ENCODE measurements around the gene TLX3.

TLX3 gene

DNA sequence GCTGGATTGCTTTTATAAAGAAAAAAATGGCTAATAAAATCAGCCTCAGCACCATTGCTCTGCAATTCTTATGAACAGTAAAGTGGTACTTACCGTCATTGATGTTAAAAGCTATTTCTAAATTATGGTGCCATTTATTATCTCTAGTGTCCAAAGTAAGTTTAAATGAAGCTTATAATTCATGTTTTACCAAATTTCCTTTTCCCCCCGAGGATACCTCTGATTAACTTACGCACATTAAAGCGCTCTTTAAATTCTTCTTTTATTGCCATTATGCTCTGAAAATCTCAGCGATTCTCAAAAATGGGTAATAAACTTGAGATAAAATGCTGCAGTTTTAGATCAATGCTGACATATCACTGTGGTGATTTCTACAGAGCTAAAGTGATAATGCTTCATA is 13.5 kb downstream of the TLX3 start:
- TF ChIP-seq, protein P1, sequence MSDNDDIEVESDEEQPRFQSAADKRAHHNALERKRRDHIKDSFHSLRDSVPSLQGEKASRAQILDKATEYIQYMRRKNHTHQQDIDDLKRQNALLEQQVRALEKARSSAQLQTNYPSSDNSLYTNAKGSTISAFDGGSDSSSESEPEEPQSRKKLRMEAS (IDR thresholded peaks at IDR 0.05; ENCODE audit: low read depth, low read length): no peak
- TF ChIP-seq, protein P2, sequence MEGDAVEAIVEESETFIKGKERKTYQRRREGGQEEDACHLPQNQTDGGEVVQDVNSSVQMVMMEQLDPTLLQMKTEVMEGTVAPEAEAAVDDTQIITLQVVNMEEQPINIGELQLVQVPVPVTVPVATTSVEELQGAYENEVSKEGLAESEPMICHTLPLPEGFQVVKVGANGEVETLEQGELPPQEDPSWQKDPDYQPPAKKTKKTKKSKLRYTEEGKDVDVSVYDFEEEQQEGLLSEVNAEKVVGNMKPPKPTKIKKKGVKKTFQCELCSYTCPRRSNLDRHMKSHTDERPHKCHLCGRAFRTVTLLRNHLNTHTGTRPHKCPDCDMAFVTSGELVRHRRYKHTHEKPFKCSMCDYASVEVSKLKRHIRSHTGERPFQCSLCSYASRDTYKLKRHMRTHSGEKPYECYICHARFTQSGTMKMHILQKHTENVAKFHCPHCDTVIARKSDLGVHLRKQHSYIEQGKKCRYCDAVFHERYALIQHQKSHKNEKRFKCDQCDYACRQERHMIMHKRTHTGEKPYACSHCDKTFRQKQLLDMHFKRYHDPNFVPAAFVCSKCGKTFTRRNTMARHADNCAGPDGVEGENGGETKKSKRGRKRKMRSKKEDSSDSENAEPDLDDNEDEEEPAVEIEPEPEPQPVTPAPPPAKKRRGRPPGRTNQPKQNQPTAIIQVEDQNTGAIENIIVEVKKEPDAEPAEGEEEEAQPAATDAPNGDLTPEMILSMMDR (IDR thresholded peaks at IDR 0.05; ENCODE audit: low read depth, low read length): no peak
- no peak for TF ChIP-seq POLR2A (IDR thresholded peaks at IDR 0.05; ENCODE audit: extremely low read depth, insufficient read length)
- TF ChIP-seq MYC (IDR thresholded peaks at IDR 0.05; ENCODE audit: low read depth, low read length): no peak
- no peak for DNase-seq (ENCODE audit: low read depth)
- H3K4me3 ChIP-seq (ENCODE audit: low read depth, low read length): no peak overlapping the region

DNA sequence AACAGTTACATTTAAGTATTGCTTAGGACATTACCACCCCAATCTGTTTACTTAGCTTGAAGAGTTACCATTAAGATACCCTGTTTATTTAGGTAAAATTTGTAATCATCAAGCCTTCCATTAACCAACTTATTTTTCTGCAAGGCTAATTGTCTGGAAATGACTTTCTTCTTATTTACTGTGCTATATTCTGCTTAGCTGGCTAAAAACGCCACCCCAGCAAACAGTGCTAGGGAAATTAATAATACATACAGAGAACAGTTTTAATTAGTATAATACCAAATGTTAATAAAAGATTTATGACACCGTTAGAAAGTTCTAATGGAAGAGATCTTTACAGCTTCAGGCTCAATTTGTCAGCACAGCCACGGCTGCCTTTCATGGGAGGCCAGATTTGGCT is 14.0 kb downstream of the TLX3 start:
- DNase-seq (ENCODE audit: low read depth): no peak
- TF ChIP-seq POLR2A (IDR thresholded peaks at IDR 0.05; ENCODE audit: extremely low read depth, insufficient read length) (no peak), MYC (IDR thresholded peaks at IDR 0.05; ENCODE audit: low read depth, low read length) (no peak)
- TF ChIP-seq, protein P2 (IDR thresholded peaks at IDR 0.05; ENCODE audit: low read depth, low read length): no peak
- TF ChIP-seq, protein P1 (IDR thresholded peaks at IDR 0.05; ENCODE audit: low read depth, low read length): no peak

DNA sequence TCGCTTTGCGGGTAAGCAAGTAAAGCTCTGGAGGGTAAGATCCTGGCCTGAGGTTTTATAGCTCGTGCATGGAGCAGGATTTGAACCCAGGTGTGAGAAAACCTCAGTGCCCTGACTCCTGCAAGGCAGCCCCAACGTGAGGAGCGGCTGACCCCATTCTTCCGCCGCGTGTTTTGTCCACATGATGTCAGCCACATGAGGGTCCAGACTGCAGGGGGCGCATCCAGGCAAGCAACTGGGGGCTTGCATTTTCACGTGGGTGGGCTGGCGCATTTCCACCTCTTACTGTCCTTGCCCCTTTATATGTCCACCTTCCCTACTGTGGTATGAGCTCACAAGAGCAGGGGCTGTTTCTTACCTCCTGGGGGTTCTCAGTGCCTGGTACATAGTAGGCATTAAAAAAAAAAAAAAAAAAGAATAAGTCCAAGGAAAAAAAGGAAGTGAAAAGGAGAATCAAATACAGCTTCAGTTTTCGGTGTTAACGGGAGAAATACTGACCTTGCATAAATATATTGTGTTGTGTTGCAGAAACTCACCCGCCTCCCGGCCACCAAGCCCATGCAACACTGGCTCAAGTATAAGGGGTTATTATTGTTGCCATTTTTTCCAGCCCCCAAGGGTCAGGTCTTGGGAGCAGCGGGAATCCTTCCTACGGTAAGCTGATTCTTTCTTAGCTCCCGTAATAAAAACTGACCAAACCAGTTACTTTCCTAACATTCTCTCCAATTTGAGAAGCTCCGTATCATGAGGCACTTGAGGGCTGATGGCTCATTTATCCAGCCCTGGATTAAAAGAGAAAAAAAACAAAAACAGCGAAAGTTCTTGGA is 15.0 kb downstream of the TLX3 start:
- H3K4me3 ChIP-seq (ENCODE audit: low read depth, low read length): no peak overlapping the region
- peak; percentile 11 for DNase-seq (ENCODE audit: low read depth)
- TF ChIP-seq, protein P1 (IDR thresholded peaks at IDR 0.05; ENCODE audit: low read depth, low read length): no peak
- no peak for TF ChIP-seq POLR2A (IDR thresholded peaks at IDR 0.05; ENCODE audit: extremely low read depth, insufficient read length)
- TF ChIP-seq MYC (IDR thresholded peaks at IDR 0.05; ENCODE audit: low read depth, low read length): no peak
- TF ChIP-seq, protein P2 (IDR thresholded peaks at IDR 0.05; ENCODE audit: low read depth, low read length): peak; percentile 19

More for the DNA sequence above, 14.0 kb downstream of the TLX3 start:
- H3K4me3 ChIP-seq (ENCODE audit: low read depth, low read length): no peak overlapping the region

DNA sequence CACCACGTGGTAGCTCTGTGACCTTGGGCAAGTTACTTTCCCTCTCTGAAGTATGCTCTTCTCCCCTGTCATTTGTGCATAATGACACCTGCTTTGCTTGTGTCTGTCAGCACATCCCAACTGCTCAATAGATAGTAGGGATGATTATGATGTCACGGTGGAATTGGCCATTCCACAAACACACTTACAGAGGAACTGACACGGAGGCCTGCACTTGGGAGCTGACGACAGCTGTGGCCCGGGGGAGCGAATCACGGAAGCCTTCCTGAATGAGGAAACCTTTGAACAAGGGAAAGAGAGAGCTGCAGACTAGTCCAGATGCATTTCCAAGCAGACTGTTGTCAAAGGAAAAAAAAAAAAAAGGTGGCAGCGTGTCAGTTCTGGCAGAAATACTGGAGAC is 21.0 kb downstream of the TLX3 start:
- DNase-seq (ENCODE audit: low read depth): no peak
- TF ChIP-seq MYC (IDR thresholded peaks at IDR 0.05; ENCODE audit: low read depth, low read length): no peak
- TF ChIP-seq, protein P1 (IDR thresholded peaks at IDR 0.05; ENCODE audit: low read depth, low read length): no peak
- TF ChIP-seq, protein P2 (IDR thresholded peaks at IDR 0.05; ENCODE audit: low read depth, low read length): no peak
- TF ChIP-seq POLR2A (IDR thresholded peaks at IDR 0.05; ENCODE audit: extremely low read depth, insufficient read length): no peak
- no peak overlapping the region for H3K4me3 ChIP-seq (ENCODE audit: low read depth, low read length)

DNA sequence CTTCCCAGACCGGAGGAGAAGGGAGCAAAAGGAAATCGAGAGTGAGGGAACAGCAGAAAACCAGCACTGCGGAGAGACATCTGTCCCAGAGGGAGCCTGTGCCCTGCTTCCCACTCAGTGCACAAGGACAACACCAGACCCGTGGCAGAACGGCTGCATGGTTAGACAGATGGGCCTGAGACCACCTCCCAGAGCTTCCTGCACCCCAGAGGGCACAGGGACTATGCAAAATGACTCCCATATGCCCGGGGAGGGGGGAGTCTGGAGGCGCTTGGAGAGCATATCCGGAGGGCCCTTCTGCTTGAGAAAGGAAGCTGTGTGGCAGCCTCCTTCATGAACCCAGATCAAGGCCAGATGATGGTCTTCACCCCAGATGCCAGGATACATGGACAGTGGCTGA is 26.6 kb downstream of the TLX3 start:
- no peak overlapping the region for H3K4me3 ChIP-seq (ENCODE audit: low read depth, low read length)
- TF ChIP-seq POLR2A (IDR thresholded peaks at IDR 0.05; ENCODE audit: extremely low read depth, insufficient read length) (no peak), MYC (IDR thresholded peaks at IDR 0.05; ENCODE audit: low read depth, low read length) (no peak)
- TF ChIP-seq, protein P2 (IDR thresholded peaks at IDR 0.05; ENCODE audit: low read depth, low read length): no peak
- TF ChIP-seq, protein P1 (IDR thresholded peaks at IDR 0.05; ENCODE audit: low read depth, low read length): no peak
- DNase-seq (ENCODE audit: low read depth): no peak
